SK-N-SH treated with all-trans-retinoic acid at 6 μM for 48 hours (cell line): ENCODE measurements around the gene ETAA1.

Source experiments
- ARNTL ChIP-seq: fragments of 450-650 bp; formaldehyde crosslinking; IDR thresholded peaks from 2 replicates; pipeline ENCODE4 v1.5.0; 2020; ENCODE audit warnings: low read depth, mild to moderate bottlenecking, moderate library complexity, borderline replicate concordance
- CSDC2 ChIP-seq: fragments of 250-450 bp; sonication (Bioruptor Pico); IDR thresholded peaks from 2 replicates; pipeline ENCODE4 v1.5.0; 2020; ENCODE audit warnings: mild to moderate bottlenecking, moderate library complexity
- PPARA ChIP-seq: fragments of 250-450 bp; sonication (Bioruptor Pico); IDR thresholded peaks from 2 replicates; pipeline ENCODE4 v1.5.0; 2020; ENCODE audit warnings: mild to moderate bottlenecking, borderline replicate concordance
- SNAI2 ChIP-seq: fragments of 250-450 bp; sonication (Bioruptor Pico); IDR thresholded peaks from 2 replicates; pipeline ENCODE4 v1.5.0; 2020; ENCODE audit warnings: mild to moderate bottlenecking, moderate library complexity
- TOX ChIP-seq: fragments of 250-450 bp; sonication (Bioruptor Pico); IDR thresholded peaks from 2 replicates; pipeline ENCODE4 v1.8.0; 2021; ENCODE audit warnings: mild to moderate bottlenecking, moderate library complexity, borderline replicate concordance
- ZFP3 ChIP-seq: fragments of 250-450 bp; sonication (Bioruptor Pico); IDR thresholded peaks from 2 replicates; pipeline ENCODE4 v1.5.0; 2020; ENCODE audit warnings: mild to moderate bottlenecking, moderate library complexity
- ZNF70 ChIP-seq: fragments of 450-650 bp; formaldehyde crosslinking; IDR thresholded peaks from 2 replicates; pipeline ENCODE4 v1.5.0; 2020; ENCODE audit warnings: mild to moderate bottlenecking, moderate library complexity
- TF ChIP-seq, protein P1 (sequence below): fragments of 250-450 bp; sonication (Bioruptor Pico); IDR thresholded peaks from 2 replicates; pipeline ENCODE4 v1.5.1; 2021; ENCODE audit warnings: mild to moderate bottlenecking, moderate library complexity
- TF ChIP-seq, protein P2 (sequence below): fragments of 250-450 bp; sonication (Bioruptor Pico); IDR thresholded peaks from 2 replicates; pipeline ENCODE4 v1.8.0; 2021; ENCODE audit warnings: low read depth, mild to moderate bottlenecking, moderate library complexity, borderline replicate concordance
- TF ChIP-seq, protein P3 (sequence below): fragments of 250-450 bp; sonication (Bioruptor Pico); IDR thresholded peaks from 2 replicates; pipeline ENCODE4 v1.5.1; 2020; ENCODE audit warnings: low read depth, mild to moderate bottlenecking, moderate library complexity

DNA sequence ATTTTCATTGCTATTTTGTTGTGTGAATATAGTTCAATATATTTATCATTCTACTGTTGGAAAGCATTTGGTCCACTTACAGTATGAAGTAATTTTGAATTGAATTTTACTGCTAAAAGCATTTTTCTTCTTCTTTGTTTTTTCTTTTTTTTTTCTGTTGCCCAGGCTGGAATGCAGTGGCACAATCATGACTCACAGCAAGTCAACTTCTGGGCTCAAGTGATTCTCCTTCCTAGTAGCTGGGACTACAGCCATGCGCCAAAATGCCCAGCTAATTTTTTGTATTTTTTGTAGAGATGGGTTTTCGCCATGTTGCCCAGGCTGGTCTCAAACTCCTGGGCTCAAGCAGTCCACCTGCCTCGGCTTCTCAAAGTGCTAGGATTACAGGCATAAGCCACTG, 2.4 kb upstream of the ETAA1 start:
- TF ChIP-seq PPARA (CRISPR knock-in tag) (no peak), CSDC2 (CRISPR knock-in tag) (no peak), ARNTL (CRISPR knock-in tag) (no peak), TOX (CRISPR knock-in tag) (no peak), ZNF70 (CRISPR knock-in tag) (no peak), SNAI2 (no peak), ZFP3 (CRISPR knock-in tag) (no peak)
- TF ChIP-seq, protein P1, sequence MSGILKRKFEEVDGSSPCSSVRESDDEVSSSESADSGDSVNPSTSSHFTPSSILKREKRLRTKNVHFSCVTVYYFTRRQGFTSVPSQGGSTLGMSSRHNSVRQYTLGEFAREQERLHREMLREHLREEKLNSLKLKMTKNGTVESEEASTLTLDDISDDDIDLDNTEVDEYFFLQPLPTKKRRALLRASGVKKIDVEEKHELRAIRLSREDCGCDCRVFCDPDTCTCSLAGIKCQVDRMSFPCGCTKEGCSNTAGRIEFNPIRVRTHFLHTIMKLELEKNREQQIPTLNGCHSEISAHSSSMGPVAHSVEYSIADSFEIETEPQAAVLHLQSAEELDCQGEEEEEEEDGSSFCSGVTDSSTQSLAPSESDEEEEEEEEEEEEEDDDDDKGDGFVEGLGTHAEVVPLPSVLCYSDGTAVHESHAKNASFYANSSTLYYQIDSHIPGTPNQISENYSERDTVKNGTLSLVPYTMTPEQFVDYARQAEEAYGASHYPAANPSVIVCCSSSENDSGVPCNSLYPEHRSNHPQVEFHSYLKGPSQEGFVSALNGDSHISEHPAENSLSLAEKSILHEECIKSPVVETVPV (CRISPR knock-in tag) = no peak
- TF ChIP-seq, protein P2, sequence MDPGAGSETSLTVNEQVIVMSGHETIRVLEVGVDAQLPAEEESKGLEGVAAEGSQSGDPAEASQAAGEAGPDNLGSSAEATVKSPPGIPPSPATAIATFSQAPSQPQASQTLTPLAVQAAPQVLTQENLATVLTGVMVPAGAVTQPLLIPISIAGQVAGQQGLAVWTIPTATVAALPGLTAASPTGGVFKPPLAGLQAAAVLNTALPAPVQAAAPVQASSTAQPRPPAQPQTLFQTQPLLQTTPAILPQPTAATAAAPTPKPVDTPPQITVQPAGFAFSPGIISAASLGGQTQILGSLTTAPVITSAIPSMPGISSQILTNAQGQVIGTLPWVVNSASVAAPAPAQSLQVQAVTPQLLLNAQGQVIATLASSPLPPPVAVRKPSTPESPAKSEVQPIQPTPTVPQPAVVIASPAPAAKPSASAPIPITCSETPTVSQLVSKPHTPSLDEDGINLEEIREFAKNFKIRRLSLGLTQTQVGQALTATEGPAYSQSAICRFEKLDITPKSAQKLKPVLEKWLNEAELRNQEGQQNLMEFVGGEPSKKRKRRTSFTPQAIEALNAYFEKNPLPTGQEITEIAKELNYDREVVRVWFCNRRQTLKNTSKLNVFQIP = no peak
- TF ChIP-seq, protein P3, sequence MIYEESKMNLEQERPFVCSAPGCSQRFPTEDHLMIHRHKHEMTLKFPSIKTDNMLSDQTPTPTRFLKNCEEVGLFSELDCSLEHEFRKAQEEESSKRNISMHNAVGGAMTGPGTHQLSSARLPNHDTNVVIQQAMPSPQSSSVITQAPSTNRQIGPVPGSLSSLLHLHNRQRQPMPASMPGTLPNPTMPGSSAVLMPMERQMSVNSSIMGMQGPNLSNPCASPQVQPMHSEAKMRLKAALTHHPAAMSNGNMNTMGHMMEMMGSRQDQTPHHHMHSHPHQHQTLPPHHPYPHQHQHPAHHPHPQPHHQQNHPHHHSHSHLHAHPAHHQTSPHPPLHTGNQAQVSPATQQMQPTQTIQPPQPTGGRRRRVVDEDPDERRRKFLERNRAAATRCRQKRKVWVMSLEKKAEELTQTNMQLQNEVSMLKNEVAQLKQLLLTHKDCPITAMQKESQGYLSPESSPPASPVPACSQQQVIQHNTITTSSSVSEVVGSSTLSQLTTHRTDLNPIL (CRISPR knock-in tag) = no peak
